GM23338 (cell line): ENCODE results near the gene ADIRF. TPM values are rescaled to one million over a fixed set of nuclear protein-coding genes. Genes with fewer than 3 reads are reported as not detected.

Experiments
- ATAC-seq: fragments of 200-7000 bp; cut with Tn5 transposase; 3 replicates; pipeline ENCODE4 v1.9.1; 2020
- DNase-seq: peaks from one replicate; pipeline ENCODE4 v3.0.0-alpha.2; 2015; ENCODE audit warnings: low spot score
- H2AFZ ChIP-seq: fragments of 200-600 bp; sonication (generic); 2 replicates; pipeline ENCODE4 v1.8.0; 2016; ENCODE audit warnings: antibody characterized with exemption, mild to moderate bottlenecking, moderate library complexity
- H3F3A ChIP-seq: fragments of 200-600 bp; sonication (generic); replicated peaks from 2 replicates; pipeline ENCODE4 v1.8.0; 2017; ENCODE audit warnings: antibody characterized with exemption, mixed run types, low read depth
- H3K27ac ChIP-seq: fragments of 200-600 bp; sonication (generic); 2 replicates; pipeline ENCODE4 v1.6.1; 2016; ENCODE audit warnings: low read depth
- H3K27me3 ChIP-seq: fragments of 200-600 bp; sonication (generic); 2 replicates; pipeline ENCODE4 v1.8.0; 2016; ENCODE audit warnings: mild to moderate bottlenecking, mixed run types, moderate library complexity; ENCODE audit not compliant: insufficient read depth
- H3K36me3 ChIP-seq: fragments of 200-600 bp; sonication (generic); 2 replicates; pipeline ENCODE4 v1.8.0; 2016; ENCODE audit warnings: mild to moderate bottlenecking; ENCODE audit not compliant: insufficient read depth
- H3K4me1 ChIP-seq: fragments of 200-600 bp; sonication (generic); 2 replicates; pipeline ENCODE4 v1.8.0; 2016; ENCODE audit warnings: mild to moderate bottlenecking, moderate library complexity; ENCODE audit not compliant: insufficient read depth
- H3K4me2 ChIP-seq: fragments of 200-600 bp; sonication (generic); 2 replicates; pipeline ENCODE4 v1.7.1; 2017; ENCODE audit warnings: mixed run types
- H3K4me3 ChIP-seq: fragments of 200-600 bp; sonication (generic); 2 replicates; pipeline ENCODE4 v1.6.1; 2016; ENCODE audit warnings: mixed run types
- H3K79me2 ChIP-seq: fragments of 200-600 bp; sonication (generic); replicated peaks from 2 replicates; pipeline ENCODE4 v1.8.0; 2017; ENCODE audit warnings: mild to moderate bottlenecking; ENCODE audit not compliant: insufficient read depth
- H3K9me2 ChIP-seq: fragments of 200-600 bp; sonication (generic); 2 replicates; pipeline ENCODE4 v1.8.0; 2017; ENCODE audit not compliant: insufficient read depth
- H4K20me1 ChIP-seq: fragments of 200-600 bp; sonication (generic); replicated peaks from 2 replicates; pipeline ENCODE4 v1.8.0; 2017; ENCODE audit warnings: mild to moderate bottlenecking; ENCODE audit not compliant: insufficient read depth
- H3K27ac Mint-ChIP-seq: 2 replicates; pipeline ENCODE4 v1.8.0; 2020; ENCODE audit warnings: inconsistent platforms, mild to moderate bottlenecking, moderate library complexity, mixed read lengths
- H3K27me3 Mint-ChIP-seq: 3 replicates; pipeline ENCODE4 v1.8.0; 2022; ENCODE audit warnings: low read depth, mild to moderate bottlenecking, moderate library complexity, mixed read lengths, inconsistent platforms; ENCODE audit not compliant: insufficient read depth, poor library complexity
- H3K36me3 Mint-ChIP-seq: 3 replicates; pipeline ENCODE4 v1.8.0; 2021; ENCODE audit warnings: low read depth, mild to moderate bottlenecking, inconsistent platforms, moderate library complexity, mixed read lengths
- H3K4me1 Mint-ChIP-seq: 3 replicates; pipeline ENCODE4 v1.8.0; 2020; ENCODE audit warnings: mild to moderate bottlenecking, inconsistent platforms, mixed read lengths
- H3K4me3 Mint-ChIP-seq: 3 replicates; pipeline ENCODE4 v1.8.0; 2021; ENCODE audit warnings: moderate library complexity, mild to moderate bottlenecking, inconsistent platforms, mixed read lengths
- H3K9me3 Mint-ChIP-seq: 3 replicates; pipeline ENCODE4 v1.8.0; 2020; ENCODE audit warnings: moderate library complexity, mild to moderate bottlenecking, inconsistent platforms, mixed read lengths
- CREB1 ChIP-seq: fragments of 250-450 bp; sonication (Bioruptor Pico); IDR thresholded peaks from 2 replicates; pipeline ENCODE4 v1.5.0; 2020; ENCODE audit warnings: low read depth, mild to moderate bottlenecking, moderate library complexity
- CTCF ChIP-seq, 2 experiments: fragments of 200-600 bp in 1 of 2; sonication (generic) in 1 of 2; conservative IDR thresholded peaks; 2 replicates each; pipeline versions ENCODE4 v1.5.1 to v1.6.1; 2016 to 2017; ENCODE audit warnings: antibody characterized with exemption in 2 of 2, low read depth in 2 of 2, mild to moderate bottlenecking in 2 of 2, moderate library complexity in 1 of 2
- ETS1 ChIP-seq: IDR thresholded peaks from 2 replicates; pipeline ENCODE4 v1.6.1; 2016; ENCODE audit warnings: antibody characterized with exemption
- EZH2 ChIP-seq: fragments of 200-600 bp; sonication (generic); IDR thresholded peaks from one replicate; pipeline ENCODE4 v1.8.0; 2017; ENCODE audit warnings: antibody characterized with exemption, mild to moderate bottlenecking, low read depth; ENCODE audit not compliant: unreplicated experiment
- EZH2phosphoT487 ChIP-seq: fragments of 200-600 bp; sonication (generic); IDR thresholded peaks from one replicate; pipeline ENCODE4 v1.8.1; 2018; ENCODE audit warnings: antibody characterized with exemption; ENCODE audit not compliant: unreplicated experiment
- JUNB ChIP-seq: IDR thresholded peaks from one replicate; pipeline ENCODE4 v1.6.1; 2016; ENCODE audit warnings: antibody characterized with exemption; ENCODE audit not compliant: unreplicated experiment
- NANOG ChIP-seq: IDR thresholded peaks from 2 replicates; pipeline ENCODE4 v1.6.1; 2016; ENCODE audit warnings: antibody characterized with exemption, borderline replicate concordance
- POLR2AphosphoS5 ChIP-seq: IDR thresholded peaks from 2 replicates; pipeline ENCODE4 v1.6.1; 2016; ENCODE audit warnings: antibody characterized with exemption, low read depth
- REST ChIP-seq: IDR thresholded peaks from one replicate; pipeline ENCODE4 v1.6.1; 2018; ENCODE audit warnings: antibody characterized with exemption; ENCODE audit not compliant: unreplicated experiment
- STAT1 ChIP-seq: IDR thresholded peaks from one replicate; pipeline ENCODE4 v1.6.1; 2016; ENCODE audit warnings: antibody characterized with exemption; ENCODE audit not compliant: unreplicated experiment
- ZNF114 ChIP-seq: fragments of 250-450 bp; sonication (Bioruptor Pico); IDR thresholded peaks from 2 replicates; pipeline ENCODE4 v1.5.0; 2020; ENCODE audit warnings: mild to moderate bottlenecking, moderate library complexity
- ZNF331 ChIP-seq: fragments of 250-450 bp; sonication (Bioruptor Pico); IDR thresholded peaks from 2 replicates; pipeline ENCODE4 v1.5.0; 2020; ENCODE audit warnings: low read depth, mild to moderate bottlenecking, moderate library complexity
- ZNF462 ChIP-seq: fragments of 250-450 bp; sonication (Bioruptor Pico); IDR thresholded peaks from 2 replicates; pipeline ENCODE4 v1.5.0; 2020; ENCODE audit warnings: mild to moderate bottlenecking, moderate library complexity
- polyA plus RNA-seq: library from polyadenylated mRNA; unstranded; fragments of >200 nt; fragmentation: Nextera tagmentation; extraction: Ambion mirVana; gene quantifications from 2 replicates; pipeline ENCODE4 v1.2.1, GENCODE V29; 2016
- total RNA-seq: library from RNA; depleted of rRNA; stranded (reverse); fragments of >200 nt; shearing (Covaris generic); gene quantifications from 2 replicates; pipeline ENCODE4 v1.2.3, GENCODE V29; 2014

The ADIRF gene
- total and polyA plus RNA-seq, 2 experiments from 2014 or later: 1.7 TPM; not detected in 1

GRCh38 chr10:86969421-86970041, 1.2 kb downstream of the ADIRF start:
- H3K4me1 ChIP-seq: peaks cover 33% of the 10 kb centered on the region
- H3K4me3 ChIP-seq: no peak overlapping the region
- no peak for ATAC-seq
- Mint-ChIP-seq H3K9me3 (peaks cover 3% of the 10 kb centered on the region; the same call in 1 of the 3 replicates), H3K27me3 (peaks cover 52% of the 10 kb centered on the region), H3K4me3 (no peak overlapping the region), H3K4me1 (peaks cover 57% of the 10 kb centered on the region), H3K36me3 (peaks cover 4% of the 10 kb centered on the region; the same call in 2 of the 3 replicates), H3K27ac (no peak overlapping the region)
- no peaks in the 10 kb centered on the region for H4K20me1 ChIP-seq
- H3K9me2 ChIP-seq: no peaks in the 10 kb centered on the region
- no peaks in the 10 kb centered on the region for H3K79me2 ChIP-seq
- H2AFZ ChIP-seq: no peak overlapping the region
- H3K27ac ChIP-seq: no peak overlapping the region
- DNase-seq: no peak
- H3F3A ChIP-seq: peaks cover 7% of the 10 kb centered on the region; the same call in 1 of the 2 replicates
- no peaks in the 10 kb centered on the region for H3K36me3 ChIP-seq
- H3K27me3 ChIP-seq: peaks cover 68% of the 10 kb centered on the region
- H3K4me2 ChIP-seq: peak overlapping the region; percentile 91
- TF ChIP-seq JUNB (no peak), EZH2phosphoT487 (no peak), CREB1 (CRISPR knock-in tag) (no peak), ZNF331 (CRISPR knock-in tag) (no peak), ZNF462 (CRISPR knock-in tag) (no peak), REST (no peak), STAT1 (no peak), ZNF114 (no peak), EZH2 (no peak), ETS1 (no peak), POLR2AphosphoS5 (no peak), CTCF (conservative IDR thresholded peaks at IDR 0.05; ENCODE audit: low read depth in 2 of 2) (no peak), NANOG (no peak)
